AML-193 (cell line): ENCODE data around the gene DHRS7B.

Experiments used
- DNase-seq, 2 experiments: peaks; one replicate each; lab custom pipeline; 2025; lab: John Stamatoyannopoulos, UW

The DHRS7B gene

GRCh38 chr17:21152731-21153130 lies 26.0 kb downstream of the DHRS7B start:
- peak; percentile 70 to 72 for DNase-seq

- no peak for DNase-seq
Observed at GRCh38 chr17:21157586-21158370, 31.0 kb downstream of the DHRS7B start.

- DNase-seq = no peak
Observed at GRCh38 chr17:21160401-21160800, 33.6 kb downstream of the DHRS7B start.

DNA sequence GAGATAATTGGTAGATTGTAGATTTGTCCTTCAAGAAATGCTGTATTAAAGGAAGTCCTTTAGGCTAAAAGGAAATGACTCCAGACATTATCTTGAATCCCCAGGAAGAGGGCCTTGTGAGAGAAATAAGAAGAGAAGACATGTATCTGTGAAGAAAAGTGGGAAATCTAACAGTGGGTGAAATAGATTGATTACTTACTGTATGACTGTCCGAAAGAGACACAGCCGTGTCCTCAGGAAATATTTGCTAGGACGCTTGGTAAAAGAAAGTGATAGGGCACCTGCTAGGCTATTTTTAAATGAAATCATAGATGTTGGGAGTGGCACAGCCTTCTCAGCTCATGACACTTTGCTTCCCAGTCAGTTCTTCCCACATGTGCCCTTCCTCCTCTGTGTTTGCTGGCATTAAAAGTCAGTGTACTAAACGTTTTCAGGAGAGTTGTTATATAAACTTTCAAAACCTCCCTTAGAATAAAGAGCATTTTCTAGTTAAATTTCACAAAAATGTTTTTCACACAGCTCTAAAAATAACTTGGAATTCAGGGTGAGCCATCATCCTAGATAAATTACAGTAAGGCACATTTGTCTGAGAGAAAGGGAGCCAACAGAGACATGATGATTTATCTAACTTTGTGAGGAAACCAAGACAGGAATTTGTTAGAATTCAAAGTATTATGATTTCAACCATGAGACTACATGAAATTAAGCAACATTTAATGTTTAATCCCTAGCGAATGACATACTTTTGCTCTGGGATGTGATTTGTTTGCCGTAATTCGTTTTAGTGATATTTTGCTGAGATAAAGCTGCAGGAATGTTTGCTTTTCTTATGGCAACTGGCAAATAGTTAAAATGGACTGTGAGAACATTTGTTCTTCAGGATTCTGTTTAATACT lies 35.0 kb downstream of the DHRS7B start:
- DNase-seq = no peak

DNA sequence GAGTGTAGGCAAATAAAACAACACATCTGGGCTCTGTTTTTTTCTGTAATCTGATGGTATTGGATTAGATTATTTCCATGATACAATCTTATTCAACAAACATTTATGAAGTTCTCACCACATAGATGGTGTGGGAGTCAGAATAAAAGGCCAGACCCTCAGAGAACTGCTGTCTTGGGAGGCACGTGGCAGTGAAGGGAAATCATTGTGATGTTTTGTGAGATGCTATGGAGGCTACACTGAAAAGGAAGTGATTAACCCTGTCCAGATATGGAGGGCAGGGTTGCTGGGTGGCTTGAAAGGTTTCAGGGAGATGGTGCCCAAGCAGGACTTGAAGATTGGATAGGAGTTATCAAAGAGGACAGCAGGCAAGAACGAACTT lies 35.6 kb downstream of the DHRS7B start:
- DNase-seq = no peak

GRCh38 chr17:21163101-21163500 lies 36.3 kb downstream of the DHRS7B start:
- no peak for DNase-seq

- DNase-seq = peak in 1 of 2 experiments; percentile 13
Observed at GRCh38 chr17:21164216-21164615, 37.5 kb downstream of the DHRS7B start.

- DNase-seq = no peak
Observed at GRCh38 chr17:21164620-21165019, 37.9 kb downstream of the DHRS7B start.

DNA sequence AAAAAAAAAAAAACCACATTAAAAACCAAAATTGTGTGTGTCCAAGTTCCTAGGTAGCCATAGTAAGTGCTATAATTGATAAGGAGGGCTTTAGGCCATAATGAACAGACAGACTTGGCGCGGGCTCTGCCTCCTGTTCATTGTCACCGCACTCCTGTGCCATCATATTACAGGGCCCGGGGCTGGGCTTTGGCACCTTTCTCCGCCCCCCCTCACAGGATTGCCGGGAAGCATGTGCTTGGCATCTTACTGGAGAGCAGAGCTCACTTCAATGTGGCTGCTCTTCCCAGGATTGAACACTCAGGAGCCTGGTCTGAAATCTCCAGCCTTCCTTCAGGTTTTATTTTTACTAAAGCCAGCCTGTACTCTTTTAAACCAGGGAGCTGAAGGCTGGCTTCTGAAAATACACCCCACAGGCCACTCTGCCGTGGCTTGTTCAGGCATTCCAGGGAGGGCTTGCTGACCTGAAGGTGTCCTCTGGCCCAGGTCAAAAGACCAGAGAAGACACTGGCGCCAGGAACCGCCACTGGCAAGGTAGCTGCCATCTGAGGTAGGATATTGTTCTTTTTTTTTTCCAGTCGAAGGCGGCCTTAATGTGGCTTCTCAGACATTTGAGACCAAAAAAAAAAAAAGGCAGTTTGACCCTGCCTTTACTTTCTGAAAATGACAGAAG lies 39.3 kb downstream of the DHRS7B start:
- DNase-seq = no peak

- DNase-seq = no peak
Observed at GRCh38 chr17:21166595-21167210, 39.9 kb downstream of the DHRS7B start.

- DNase-seq = no peak
Observed at GRCh38 chr17:21167303-21167702, 40.5 kb downstream of the DHRS7B start.

DNA sequence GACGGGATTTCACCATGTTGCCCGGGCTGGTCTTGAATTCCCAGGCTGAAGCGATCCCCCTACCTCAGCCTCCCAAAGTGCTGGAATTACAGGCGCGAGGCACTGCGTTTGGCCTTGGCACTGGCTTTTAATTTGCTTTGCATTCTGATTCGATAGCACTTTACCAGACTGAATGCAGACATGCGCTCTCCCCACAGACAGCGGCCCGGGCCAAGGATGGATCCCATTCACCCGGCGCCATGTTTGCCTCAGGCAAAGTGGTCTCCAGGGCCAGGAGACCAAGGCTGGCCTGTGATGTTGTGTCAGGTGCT lies 41.7 kb downstream of the DHRS7B start:
- DNase-seq = no peak

DNA sequence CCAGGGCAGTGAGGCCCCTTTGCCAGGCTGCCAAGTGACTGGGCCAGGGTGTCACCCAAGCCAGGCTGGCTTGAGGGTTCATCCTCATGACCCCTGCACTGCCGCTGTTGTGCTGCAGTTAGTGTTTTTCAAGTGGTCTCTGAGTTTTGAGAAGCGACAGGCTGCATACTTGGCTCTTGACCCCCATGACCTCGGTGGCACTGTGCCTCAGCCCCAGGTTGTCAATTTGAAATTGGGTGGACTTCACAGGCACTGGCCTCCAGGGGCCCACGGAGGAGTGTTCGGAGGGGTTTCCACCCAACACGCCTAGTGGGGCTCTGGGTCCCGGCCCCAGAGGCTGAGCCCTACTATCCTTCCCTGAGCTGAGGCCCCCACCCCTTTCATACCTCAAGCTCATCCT lies 42.7 kb downstream of the DHRS7B start:
- DNase-seq = no peak

DNA sequence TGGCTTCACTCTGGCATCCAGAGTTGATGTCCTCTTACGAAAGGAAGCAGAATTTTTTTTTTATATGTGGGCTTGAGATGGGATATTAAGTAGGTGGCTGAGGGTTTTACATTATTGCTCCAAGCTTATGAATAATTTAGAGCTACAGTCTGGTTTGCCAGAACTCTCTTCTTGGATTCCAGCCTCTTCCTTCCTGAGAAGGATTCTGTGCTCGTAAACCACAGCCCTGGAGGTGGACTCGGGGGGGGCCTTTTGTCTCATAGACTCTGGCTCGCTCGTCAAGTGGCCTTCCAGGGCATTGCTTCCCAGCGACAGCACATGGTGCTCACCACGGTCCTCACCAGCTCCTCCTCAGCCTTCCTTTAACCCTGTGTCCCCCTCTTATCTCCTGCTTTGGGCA lies 44.0 kb downstream of the DHRS7B start:
- no peak for DNase-seq

GRCh38 chr17:21171309-21171922 lies 44.7 kb downstream of the DHRS7B start:
- no peak for DNase-seq

GRCh38 chr17:21171970-21172510 lies 45.3 kb downstream of the DHRS7B start:
- no peak for DNase-seq

DNA sequence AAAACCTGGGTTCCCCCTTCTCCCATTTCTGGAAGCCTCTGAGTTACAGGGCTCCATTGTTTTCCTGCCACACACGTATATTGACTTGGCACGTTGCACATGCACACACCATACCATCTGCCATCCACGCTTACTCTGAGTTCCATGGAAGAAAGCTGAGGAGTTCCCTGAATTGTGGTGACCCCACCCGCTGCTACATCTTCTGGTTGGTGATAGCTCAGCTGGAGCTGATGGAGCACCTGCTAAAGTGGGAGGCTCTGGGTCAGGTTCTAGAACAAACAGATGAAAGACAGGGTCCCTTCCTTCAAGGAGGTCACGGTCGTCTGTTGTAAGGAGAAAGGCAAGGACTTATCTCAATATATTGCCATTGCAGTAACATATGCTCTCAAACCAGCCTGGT lies 46.1 kb downstream of the DHRS7B start:
- DNase-seq = no peak

GRCh38 chr17:21173543-21173942 lies 46.8 kb downstream of the DHRS7B start:
- no peak for DNase-seq

DNA sequence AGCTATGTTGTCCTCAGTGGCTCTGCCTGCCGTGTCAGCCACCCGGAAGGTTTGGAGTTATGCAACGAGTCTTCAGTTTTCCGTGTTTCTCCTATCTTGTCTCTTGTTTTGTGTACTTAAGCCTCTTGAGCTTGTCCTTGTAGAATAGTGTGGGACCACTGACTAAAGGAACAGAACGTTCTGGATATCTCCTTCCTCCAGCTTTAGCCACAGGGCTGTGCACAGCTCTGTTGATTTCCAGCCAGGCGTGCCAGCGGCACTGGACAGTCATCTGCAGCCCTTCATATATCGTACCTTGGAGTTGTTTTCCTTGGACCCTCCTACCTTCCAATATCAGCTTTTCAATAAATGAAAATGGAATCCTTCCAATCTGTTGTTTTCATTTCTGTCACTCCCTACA lies 47.4 kb downstream of the DHRS7B start:
- no peak for DNase-seq

- no peak for DNase-seq
Observed at GRCh38 chr17:21174713-21175112, 47.9 kb downstream of the DHRS7B start.

GRCh38 chr17:21176773-21177395 lies 50.1 kb downstream of the DHRS7B start:
- no peak for DNase-seq
